Ishikawa (cell line): ENCODE data around the gene HELT.

Experiments used
- CEBPB ChIP-seq: IDR thresholded peaks from 2 replicates; pipeline ENCODE4 v1.6.1; 2012
- USF1 ChIP-seq: IDR thresholded peaks from 2 replicates; pipeline ENCODE4 v1.6.1; 2012
- TF ChIP-seq, protein P1 (sequence below): IDR thresholded peaks from 2 replicates; pipeline ENCODE4 v1.6.1; 2012; ENCODE audit warnings: low read depth, mild to moderate bottlenecking

DNA sequence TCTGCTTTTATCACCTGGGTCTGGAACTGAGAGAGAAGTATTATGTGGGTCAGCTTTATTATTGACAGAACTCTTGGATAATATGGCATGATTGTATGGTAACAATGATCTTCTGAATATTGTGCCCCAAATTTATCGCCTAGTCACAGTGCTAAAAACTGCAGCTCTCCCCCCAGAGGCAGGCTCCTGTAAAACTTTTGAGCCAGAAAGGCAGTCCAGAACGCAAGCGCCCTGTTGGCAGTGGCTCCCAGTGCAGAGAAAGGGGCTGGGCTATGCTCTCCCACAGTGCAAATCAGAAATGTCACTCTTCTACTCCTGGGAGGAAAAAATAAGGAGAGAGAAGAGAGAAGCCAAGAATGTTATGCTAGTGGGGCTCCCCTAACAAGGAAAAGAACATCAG, 50.5 kb downstream of the HELT start:
- TF ChIP-seq, protein P1, sequence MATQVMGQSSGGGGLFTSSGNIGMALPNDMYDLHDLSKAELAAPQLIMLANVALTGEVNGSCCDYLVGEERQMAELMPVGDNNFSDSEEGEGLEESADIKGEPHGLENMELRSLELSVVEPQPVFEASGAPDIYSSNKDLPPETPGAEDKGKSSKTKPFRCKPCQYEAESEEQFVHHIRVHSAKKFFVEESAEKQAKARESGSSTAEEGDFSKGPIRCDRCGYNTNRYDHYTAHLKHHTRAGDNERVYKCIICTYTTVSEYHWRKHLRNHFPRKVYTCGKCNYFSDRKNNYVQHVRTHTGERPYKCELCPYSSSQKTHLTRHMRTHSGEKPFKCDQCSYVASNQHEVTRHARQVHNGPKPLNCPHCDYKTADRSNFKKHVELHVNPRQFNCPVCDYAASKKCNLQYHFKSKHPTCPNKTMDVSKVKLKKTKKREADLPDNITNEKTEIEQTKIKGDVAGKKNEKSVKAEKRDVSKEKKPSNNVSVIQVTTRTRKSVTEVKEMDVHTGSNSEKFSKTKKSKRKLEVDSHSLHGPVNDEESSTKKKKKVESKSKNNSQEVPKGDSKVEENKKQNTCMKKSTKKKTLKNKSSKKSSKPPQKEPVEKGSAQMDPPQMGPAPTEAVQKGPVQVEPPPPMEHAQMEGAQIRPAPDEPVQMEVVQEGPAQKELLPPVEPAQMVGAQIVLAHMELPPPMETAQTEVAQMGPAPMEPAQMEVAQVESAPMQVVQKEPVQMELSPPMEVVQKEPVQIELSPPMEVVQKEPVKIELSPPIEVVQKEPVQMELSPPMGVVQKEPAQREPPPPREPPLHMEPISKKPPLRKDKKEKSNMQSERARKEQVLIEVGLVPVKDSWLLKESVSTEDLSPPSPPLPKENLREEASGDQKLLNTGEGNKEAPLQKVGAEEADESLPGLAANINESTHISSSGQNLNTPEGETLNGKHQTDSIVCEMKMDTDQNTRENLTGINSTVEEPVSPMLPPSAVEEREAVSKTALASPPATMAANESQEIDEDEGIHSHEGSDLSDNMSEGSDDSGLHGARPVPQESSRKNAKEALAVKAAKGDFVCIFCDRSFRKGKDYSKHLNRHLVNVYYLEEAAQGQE = no peak
- TF ChIP-seq CEBPB (no peak), USF1 (no peak)
